Esophagus (tissue), 2 donors: ENCODE data around the gene EEFSEC. TPM values are rescaled to one million over a fixed set of nuclear protein-coding genes. Genes with fewer than 3 reads are reported as not detected.

ENCODE experiments used
- H3K27ac ChIP-seq, 2 donors: one replicate each; pipeline ENCODE4 v1.5.1; 2013; ENCODE audit warnings: low read depth in 2 of 2, mild to moderate bottlenecking in 2 of 2, inconsistent platforms in 1 of 2, low read length in 1 of 2, moderate library complexity in 1 of 2
- H3K27me3 ChIP-seq, 2 donors: one replicate each; pipeline ENCODE4 v1.6.1; 2013; ENCODE audit warnings: low read length in 2 of 2, control low read depth in 1 of 2, mild to moderate bottlenecking in 1 of 2; ENCODE audit not compliant: insufficient read depth in 2 of 2, control insufficient read depth in 1 of 2
- H3K36me3 ChIP-seq, 2 donors: one replicate each; pipeline ENCODE4 v1.6.1; 2013; ENCODE audit warnings: low read length in 1 of 2; ENCODE audit not compliant: control insufficient read depth in 2 of 2, insufficient read depth in 2 of 2
- H3K4me1 ChIP-seq, 2 donors: one replicate each; pipeline ENCODE4 v1.6.1; 2013; ENCODE audit warnings: low read length in 1 of 2; ENCODE audit not compliant: control insufficient read depth in 2 of 2, insufficient read depth in 2 of 2
- H3K4me3 ChIP-seq, 2 donors: one replicate each; pipeline ENCODE4 v1.5.1; 2013; ENCODE audit warnings: low read length in 2 of 2, mild to moderate bottlenecking in 2 of 2, low read depth in 1 of 2, moderate library complexity in 1 of 2
- H3K9me3 ChIP-seq, 2 donors: one replicate each; pipeline ENCODE4 v1.6.1; 2013; ENCODE audit warnings: mild to moderate bottlenecking in 2 of 2, low read depth in 1 of 2, low read length in 1 of 2, moderate library complexity in 1 of 2; ENCODE audit not compliant: control insufficient read depth in 2 of 2, insufficient read depth in 1 of 2
- WGBS, 2 donors: extraction: QIAGEN DNeasy Blood & Tissue Kit; methylation state at CpG; one replicate each; pipeline ENCODE4 v1.1.7; 2013; 5-methylcytosine and 5-hydroxymethylcytosine counted together
- polyA plus RNA-seq, 2 donors: library from polyadenylated mRNA; stranded (reverse); fragments of 200-250 nt; gene quantifications; one replicate each; pipeline ENCODE4 v1.2.3, GENCODE V29; 2013
- donor health status: healthy with polysubstance abuse.
- donor health status: Bipolar disorder and iron deficiency.

The EEFSEC gene
- polyA plus RNA-seq, 2 donors = 6.1 to 10.0 TPM

GRCh38 chr3:128398586-128398985 is 245.3 kb downstream of the EEFSEC start:
- Histone ChIP-seq H3K9me3 (no peaks in the 10 kb centered on the region), H3K27ac (no peak overlapping the region), H3K27me3 (no peaks in the 10 kb centered on the region), H3K4me1 (no peaks in the 10 kb centered on the region), H3K36me3 (peaks cover 0 to 3% of the 10 kb centered on the region in 2 donors), H3K4me3 (no peak overlapping the region)
- WGBS, 2 donors = 85 to 92% methylated on average over 8 of the region's 8 CpGs

GRCh38 chr3:128399221-128399915 is 246.1 kb downstream of the EEFSEC start:
- Histone ChIP-seq H3K4me1 (no peaks in the 10 kb centered on the region), H3K9me3 (no peaks in the 10 kb centered on the region), H3K36me3 (peaks cover 0 to 3% of the 10 kb centered on the region in 2 donors), H3K27ac (no peak overlapping the region), H3K4me3 (no peak overlapping the region), H3K27me3 (no peaks in the 10 kb centered on the region)
- 90 to 95% methylated on average over 24 of the region's 24 CpGs for WGBS, 2 donors

- peaks cover 0 to 3% of the 10 kb centered on the region in 2 donors for H3K36me3 ChIP-seq
- H3K27ac ChIP-seq = no peak overlapping the region
- WGBS, 2 donors = 96 to 97% methylated on average over 11 of the region's 11 CpGs
- no peaks in the 10 kb centered on the region for H3K9me3 ChIP-seq
- no peaks in the 10 kb centered on the region for H3K4me1 ChIP-seq
- no peak overlapping the region for H3K4me3 ChIP-seq
- no peaks in the 10 kb centered on the region for H3K27me3 ChIP-seq
Observed at GRCh38 chr3:128400671-128401070, 247.4 kb downstream of the EEFSEC start.

GRCh38 chr3:128402319-128402718 is 249.0 kb downstream of the EEFSEC start:
- Histone ChIP-seq H3K27me3 (no peaks in the 10 kb centered on the region), H3K9me3 (no peaks in the 10 kb centered on the region), H3K4me3 (no peak overlapping the region), H3K4me1 (no peaks in the 10 kb centered on the region), H3K27ac (no peak overlapping the region), H3K36me3 (peaks cover 0 to 3% of the 10 kb centered on the region in 2 donors)
- 73 to 90% methylated on average over 11 of the region's 11 CpGs for WGBS, 2 donors

- no peaks in the 10 kb centered on the region for H3K4me1 ChIP-seq
- 60 to 65% methylated on average over 6 of the region's 6 CpGs for WGBS, 2 donors
- H3K9me3 ChIP-seq = no peaks in the 10 kb centered on the region
- H3K4me3 ChIP-seq = no peak overlapping the region
- no peak overlapping the region for H3K27ac ChIP-seq
- peaks cover 0 to 5% of the 10 kb centered on the region in 2 donors for H3K36me3 ChIP-seq
- H3K27me3 ChIP-seq = no peaks in the 10 kb centered on the region
Observed at GRCh38 chr3:128402998-128403397, 249.7 kb downstream of the EEFSEC start.

- Histone ChIP-seq H3K4me3 (no peak overlapping the region), H3K27ac (no peak overlapping the region), H3K4me1 (no peaks in the 10 kb centered on the region), H3K27me3 (no peaks in the 10 kb centered on the region), H3K9me3 (no peaks in the 10 kb centered on the region), H3K36me3 (peaks cover 0 to 4% of the 10 kb centered on the region in 2 donors)
- 83 to 85% methylated on average over 23 of the region's 23 CpGs for WGBS, 2 donors
Observed at GRCh38 chr3:128404276-128405068, 251.2 kb downstream of the EEFSEC start.

GRCh38 chr3:128405554-128406277 is 252.4 kb downstream of the EEFSEC start:
- Histone ChIP-seq H3K27me3 (no peaks in the 10 kb centered on the region), H3K4me1 (no peaks in the 10 kb centered on the region), H3K4me3 (no peak overlapping the region), H3K9me3 (no peaks in the 10 kb centered on the region), H3K36me3 (peaks cover 0 to 4% of the 10 kb centered on the region in 2 donors), H3K27ac (no peak overlapping the region)
- 87% methylated on average over 8 of the region's 8 CpGs for WGBS, 2 donors

- peaks cover 0 to 4% of the 10 kb centered on the region in 2 donors for H3K36me3 ChIP-seq
- H3K27me3 ChIP-seq = no peaks in the 10 kb centered on the region
- no peaks in the 10 kb centered on the region for H3K9me3 ChIP-seq
- H3K4me3 ChIP-seq = no peak overlapping the region
- 83 to 91% methylated on average over 7 of the region's 7 CpGs for WGBS, 2 donors
- no peak overlapping the region for H3K27ac ChIP-seq
- H3K4me1 ChIP-seq = no peaks in the 10 kb centered on the region
Observed at GRCh38 chr3:128407247-128407646, 254.0 kb downstream of the EEFSEC start.

GRCh38 chr3:128408012-128408692 is 254.9 kb downstream of the EEFSEC start:
- peaks cover 0 to 4% of the 10 kb centered on the region in 2 donors for H3K36me3 ChIP-seq
- WGBS, 2 donors = 91 to 93% methylated on average over 19 of the region's 19 CpGs
- no peak overlapping the region for H3K27ac ChIP-seq

More at GRCh38 chr3:128408012-128408692, 254.9 kb downstream of the EEFSEC start:
- H3K27me3 ChIP-seq = no peaks in the 10 kb centered on the region
- no peak overlapping the region for H3K4me3 ChIP-seq
- no peaks in the 10 kb centered on the region for H3K9me3 ChIP-seq
- H3K4me1 ChIP-seq = no peaks in the 10 kb centered on the region
